ENCODE results near the gene CRIP3.
"Not testable (repeated sequence)": the region's sequence is repeated elsewhere in the genome, so short reads cannot be mapped to it uniquely, and the experiment has no call there.

Gene CRIP3

DNA sequence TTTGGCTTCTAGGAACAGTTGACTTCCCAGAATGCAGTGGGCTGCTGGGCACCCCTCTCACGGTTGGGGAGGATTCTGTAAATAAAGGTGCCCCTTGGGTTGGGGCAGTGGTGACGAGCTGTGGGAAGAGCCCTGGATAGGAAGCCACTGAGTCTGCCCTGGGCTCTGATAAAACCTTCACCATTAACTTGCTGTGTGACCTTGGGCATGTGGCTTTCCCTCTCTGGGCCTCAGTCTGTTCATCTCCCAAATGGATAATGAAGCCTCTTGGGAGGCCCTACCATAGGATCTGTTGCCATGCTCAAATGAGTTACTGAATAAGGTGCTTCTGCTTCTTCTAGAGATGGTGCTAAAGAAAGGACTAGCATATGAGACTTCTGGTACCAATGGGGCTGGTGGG is 3.7 kb downstream of the CRIP3 start:
- DNase-seq: no peak

- DNase-seq: no peak
These were observed 4.3 kb downstream of the CRIP3 start for GRCh38 chr6:43304361-43304760.

GRCh38 chr6:43303751-43304331 is 4.8 kb downstream of the CRIP3 start:
- no peak for DNase-seq

- DNase-seq: not testable (repeated sequence)
These were observed 5.6 kb downstream of the CRIP3 start for GRCh38 chr6:43303006-43303405.

GRCh38 chr6:43302126-43302525 is 6.5 kb downstream of the CRIP3 start:
- DNase-seq: no peak

- no peak for DNase-seq
These were observed 7.3 kb downstream of the CRIP3 start for GRCh38 chr6:43301081-43301870.

DNA sequence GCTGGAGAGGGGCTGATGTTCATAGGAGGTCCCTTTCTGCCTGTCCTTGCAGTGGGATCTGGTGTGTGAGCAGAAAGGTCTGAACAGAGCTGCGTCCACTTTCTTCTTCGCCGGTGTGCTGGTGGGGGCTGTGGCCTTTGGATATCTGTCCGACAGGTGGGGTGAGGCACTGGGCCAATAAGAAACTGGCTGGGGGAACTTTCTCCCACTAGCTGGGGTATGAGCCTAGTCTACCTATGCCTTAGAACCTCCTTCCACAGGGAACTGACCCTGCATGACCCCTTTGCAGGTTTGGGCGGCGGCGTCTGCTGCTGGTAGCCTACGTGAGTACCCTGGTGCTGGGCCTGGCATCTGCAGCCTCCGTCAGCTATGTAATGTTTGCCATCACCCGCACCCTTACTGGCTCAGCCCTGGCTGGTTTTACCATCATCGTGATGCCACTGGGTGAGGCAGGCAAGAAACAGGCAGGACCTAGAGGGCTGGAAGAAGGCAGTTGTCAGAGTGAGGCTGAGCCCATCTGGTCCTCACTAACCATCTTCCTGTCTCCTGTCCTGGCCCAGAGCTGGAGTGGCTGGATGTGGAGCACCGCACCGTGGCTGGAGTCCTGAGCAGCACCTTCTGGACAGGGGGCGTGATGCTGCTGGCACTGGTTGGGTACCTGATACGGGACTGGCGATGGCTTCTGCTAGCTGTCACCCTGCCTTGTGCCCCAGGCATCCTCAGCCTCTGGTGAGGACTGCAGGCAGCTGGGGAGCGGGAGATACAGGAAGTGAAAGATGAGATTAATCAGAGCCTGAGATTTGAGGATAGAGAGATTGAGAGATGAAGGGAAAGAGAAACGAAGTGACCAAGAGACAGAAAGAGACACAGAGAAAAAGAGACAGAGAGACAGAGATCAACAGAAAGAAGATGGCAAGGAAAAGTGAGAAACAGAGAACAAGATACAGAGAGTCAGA is 9.0 kb downstream of the CRIP3 start:
- DNase-seq: peak; percentile 22

DNA sequence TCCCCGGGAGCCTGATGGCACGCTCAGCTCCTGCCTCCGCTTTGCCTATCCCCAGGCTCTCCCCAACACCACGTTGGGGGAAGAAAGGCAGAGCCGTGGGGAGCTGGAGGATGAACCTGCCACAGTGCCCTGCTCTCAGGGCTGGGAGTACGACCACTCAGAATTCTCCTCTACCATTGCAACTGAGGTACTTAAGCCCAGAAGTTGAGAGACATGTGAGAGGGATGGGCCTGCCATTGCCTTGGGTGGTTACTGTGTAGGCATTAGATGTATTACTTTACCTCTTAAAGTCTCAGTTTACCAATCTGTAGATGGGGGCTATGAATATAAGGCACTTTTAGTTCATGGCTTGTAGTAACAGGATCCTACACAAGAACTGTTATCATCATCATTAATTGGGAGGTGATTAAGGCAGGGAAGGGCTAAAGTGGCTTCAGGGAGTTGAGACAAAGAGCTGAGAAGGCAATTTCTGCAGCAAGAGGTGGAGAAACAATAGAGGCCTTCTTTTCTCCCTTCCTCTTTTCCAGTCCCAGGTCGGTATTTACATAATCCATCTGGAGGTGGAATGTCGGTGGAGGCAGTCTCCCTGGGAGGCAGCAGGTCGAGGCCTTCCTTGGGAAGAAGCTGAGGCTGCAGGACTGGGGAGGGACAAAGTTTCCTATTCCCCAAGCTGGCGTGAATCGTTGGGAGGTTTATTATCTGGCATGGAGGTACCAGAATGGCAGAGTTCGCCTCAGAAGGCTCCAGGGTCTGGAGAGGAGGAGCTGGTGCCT is 9.9 kb downstream of the CRIP3 start:
- DNase-seq: no peak

DNA sequence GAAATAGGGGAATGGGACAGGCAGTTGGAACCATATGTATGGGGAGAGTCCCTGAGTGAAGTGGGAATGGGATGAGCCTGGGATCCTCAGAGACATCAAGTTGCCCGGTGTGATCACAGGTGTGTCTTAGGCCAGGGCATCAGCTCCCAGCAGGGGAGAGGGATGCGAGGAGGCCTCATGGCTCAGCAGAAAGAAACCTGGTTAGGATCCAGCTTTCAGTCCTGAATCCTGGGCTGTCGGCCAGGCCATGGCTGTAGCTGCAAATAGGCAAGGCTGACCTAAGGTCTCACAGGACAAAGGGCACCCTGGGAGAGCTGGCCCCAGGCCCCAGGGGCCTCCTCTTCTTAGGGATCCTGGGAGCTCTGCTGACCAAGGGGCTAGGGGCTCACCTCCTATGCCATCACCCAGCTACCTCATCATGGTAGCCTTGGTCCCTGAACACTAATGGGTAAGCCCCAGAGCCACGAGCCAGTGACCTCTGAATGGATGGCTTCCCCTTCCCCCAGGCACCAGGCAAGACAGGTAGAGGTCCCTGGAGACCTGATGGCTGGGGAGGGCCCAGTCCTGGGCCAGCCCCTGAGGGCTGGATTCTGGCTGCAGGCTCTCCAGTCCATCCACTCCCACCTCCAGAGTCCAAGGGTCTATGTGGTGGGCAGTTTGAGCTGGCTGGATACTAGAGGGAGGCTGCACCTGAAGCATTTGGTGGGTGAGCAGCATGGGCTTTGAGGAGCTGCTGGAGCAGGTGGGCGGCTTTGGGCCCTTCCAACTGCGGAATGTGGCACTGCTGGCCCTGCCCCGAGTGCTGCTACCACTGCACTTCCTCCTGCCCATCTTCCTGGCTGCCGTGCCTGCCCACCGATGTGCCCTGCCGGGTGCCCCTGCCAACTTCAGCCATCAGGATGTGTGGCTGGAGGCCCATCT is 10.7 kb downstream of the CRIP3 start, which contains the start of gene SLC22A7:
Gene SLC22A7 (plus strand): TSS at position 617 of the 921 bp plus-strand sequence. CDS start 99 bp downstream, at position 716.
- DNase-seq: no peak

DNA sequence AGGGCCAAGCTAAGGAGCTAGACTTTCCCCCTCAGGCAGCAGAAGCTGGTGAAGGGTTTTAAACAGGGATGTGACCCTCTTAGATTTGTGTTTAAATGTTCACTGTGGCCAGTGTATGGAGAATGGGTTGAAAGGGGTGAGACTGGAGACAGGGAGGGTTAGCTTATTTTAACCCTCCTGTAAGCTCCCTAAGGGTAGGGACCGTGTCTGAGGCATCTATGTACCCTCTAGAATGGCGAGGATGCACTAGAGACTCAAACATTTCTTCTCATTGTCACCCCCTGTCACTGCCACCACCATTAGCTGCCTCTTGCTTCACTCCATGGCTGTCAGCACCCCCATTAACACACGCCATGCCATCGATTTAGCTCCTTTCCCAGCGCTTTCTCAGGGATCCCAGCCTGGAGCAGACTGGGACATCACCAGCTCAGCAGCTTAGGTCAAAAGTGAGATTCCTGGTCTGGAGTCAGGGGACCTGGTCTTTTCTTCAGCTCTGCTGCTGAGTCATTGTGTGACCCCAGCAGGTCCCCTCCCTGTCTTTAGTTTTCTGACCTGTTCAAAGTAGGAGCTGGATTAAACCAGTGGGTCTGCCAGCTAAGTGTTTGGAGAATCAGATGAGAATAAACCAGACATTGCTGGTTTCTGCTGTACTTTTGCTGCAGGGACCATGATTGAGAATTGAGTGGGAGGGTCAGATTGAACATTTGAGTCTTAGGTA is 11.7 kb downstream of the CRIP3 start:
- DNase-seq: no peak

- no peak for DNase-seq
These were observed 13.2 kb downstream of the CRIP3 start for GRCh38 chr6:43295456-43295855.

GRCh38 chr6:43294536-43294935 is 14.1 kb downstream of the CRIP3 start:
- DNase-seq: no peak

DNA sequence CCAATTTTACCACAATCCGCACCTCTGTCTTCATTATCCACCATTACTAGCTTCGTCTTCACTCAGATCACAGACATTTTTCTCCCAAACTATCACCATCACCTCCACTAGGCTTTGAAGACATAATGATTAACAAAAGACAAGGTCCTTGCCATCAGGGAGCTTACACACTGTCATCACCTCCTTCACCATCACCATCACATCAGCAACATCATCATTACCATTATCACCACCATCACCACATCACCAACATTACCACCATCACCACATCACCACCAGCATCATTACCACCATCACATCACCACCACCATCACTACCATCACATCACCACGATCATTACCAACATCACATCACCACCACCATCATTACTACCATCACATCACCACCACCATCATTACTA is 14.9 kb downstream of the CRIP3 start:
- no peak for DNase-seq

- DNase-seq: no peak
These were observed 15.8 kb downstream of the CRIP3 start for GRCh38 chr6:43292763-43293318.

DNA sequence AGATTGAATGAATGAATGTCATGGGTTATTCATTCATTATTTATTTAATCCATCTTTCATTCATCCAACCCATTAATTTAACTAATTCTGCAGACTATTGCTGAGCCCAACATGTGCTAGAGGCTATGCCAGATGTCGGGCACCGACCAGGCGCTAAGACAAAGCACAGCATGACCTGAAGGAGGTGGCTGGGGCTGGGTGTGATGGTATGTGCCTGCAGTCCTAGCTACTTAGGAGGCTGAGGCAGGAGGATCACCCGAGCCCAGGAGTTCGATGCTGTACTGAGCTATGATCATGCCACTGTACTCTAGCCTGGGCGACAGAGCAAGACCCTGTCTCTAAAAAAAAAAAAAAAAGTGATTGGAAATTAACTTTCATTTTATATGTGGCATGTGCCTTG is 16.3 kb downstream of the CRIP3 start:
- DNase-seq: no peak

GRCh38 chr6:43291708-43292107 is 16.9 kb downstream of the CRIP3 start:
- DNase-seq: no peak

GRCh38 chr6:43290905-43291355 is 17.7 kb downstream of the CRIP3 start:
- DNase-seq: no peak

DNA sequence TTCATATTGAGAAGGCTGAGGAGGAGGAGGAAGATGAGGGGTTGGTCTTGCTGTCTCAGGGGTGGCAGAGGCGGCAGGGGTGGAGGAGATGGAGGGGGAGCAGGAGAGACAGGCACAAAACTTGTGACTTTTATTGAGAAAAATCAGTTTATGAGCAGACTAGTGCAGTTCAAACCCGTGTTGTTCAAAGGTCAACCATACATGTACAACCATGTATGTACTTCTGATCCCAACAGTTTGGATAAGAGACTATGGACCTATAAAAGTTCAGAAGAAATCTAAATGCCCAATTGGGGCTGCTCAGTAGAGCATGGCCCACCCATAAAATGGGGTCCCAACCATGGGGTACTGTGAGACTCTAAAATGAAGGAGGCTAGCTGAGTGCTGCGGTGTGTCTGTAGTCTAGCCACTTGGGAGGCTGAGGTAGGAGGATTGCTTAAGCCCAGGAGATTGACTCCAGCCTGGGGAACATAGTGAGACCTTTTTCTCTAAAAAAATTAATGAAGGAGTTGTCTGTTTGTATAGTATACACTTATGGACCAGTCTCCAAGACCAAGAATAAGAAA is 18.2 kb downstream of the CRIP3 start:
- no peak for DNase-seq

DNA sequence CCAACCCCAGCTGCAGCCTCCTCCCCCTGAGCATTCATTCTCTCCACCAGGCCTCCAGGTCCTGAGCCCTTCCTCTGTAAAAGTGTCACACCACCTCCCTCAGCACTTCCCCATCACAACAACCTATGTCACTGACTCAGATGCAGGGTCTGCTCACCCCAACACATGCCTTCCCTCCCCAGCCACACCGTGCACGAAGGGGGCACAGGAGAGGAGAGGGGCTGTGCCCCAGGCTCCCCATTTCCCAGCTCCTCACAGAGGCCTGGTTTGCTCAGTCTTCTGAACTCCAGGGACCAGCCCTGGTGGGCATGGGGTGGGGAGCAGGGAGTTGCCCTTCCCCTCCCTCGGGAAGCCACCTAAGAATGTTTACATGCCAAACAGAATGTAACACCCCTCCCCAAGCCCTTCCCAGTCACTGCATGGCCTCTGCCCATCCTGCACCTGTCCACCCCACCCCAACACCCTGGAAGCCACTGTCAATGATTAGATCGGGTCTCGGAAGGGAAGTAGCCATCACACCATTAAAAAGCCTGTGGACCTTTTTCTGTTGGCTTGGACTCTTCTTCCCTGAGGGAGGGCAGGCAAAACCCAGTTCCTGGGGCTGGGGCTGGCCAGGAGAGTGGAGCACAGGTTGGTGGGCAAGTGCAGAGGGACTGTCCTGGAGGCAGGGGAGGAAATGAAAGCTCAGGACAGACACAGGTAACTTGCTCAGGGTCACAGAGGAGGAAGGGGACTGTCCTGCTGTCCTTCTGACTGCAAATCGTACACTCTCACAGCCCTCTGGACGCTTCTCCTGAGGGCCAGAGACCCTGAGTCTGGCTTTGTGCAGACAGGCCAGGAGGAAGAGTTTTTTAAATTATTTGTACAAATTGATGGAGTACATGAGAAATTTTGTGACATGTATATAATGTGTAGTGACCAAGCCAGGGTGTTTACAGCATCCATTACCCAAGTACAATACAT is 20.6 kb downstream of the CRIP3 start:
- DNase-seq: no peak
